CD4-positive, alpha-beta T cell (primary cell): ENCODE results near the gene DMRT3. TPM values are rescaled to one million over a fixed set of nuclear protein-coding genes. Genes with fewer than 3 reads are reported as not detected.
A peak's percentile ranks its signal among the peaks of the same experiment; 100 is the strongest.

Source experiments
- ATAC-seq: fragments of 200-7000 bp; cut with Tn5 transposase; one replicate; pipeline ENCODE4 v1.10.0; 2022; ENCODE audit warnings: mild to moderate bottlenecking; ENCODE audit not compliant: poor library complexity
- CTCF ChIA-PET: fragments of 350-600 bp; sonication (Branson Sonifier 250); formaldehyde crosslinking; loops from one replicate; lab custom pipeline; 2021; ENCODE audit warnings: antibody characterized with exemption, inconsistent platforms; lab: Charles Lee
- POLR2A ChIA-PET: fragments of 350-600 bp; sonication (Branson Sonifier 250); formaldehyde crosslinking; loops from one replicate; lab custom pipeline; 2021; ENCODE audit warnings: antibody characterized with exemption, inconsistent platforms; lab: Charles Lee
- DNase-seq, 14 experiments: peaks; one replicate each; pipeline ENCODE4 v3.0.0-alpha.2; 2013 to 2020; ENCODE audit warnings: mixed read lengths in 2 of 14
- H3K27ac ChIP-seq, 2 donors: one replicate each; pipeline versions ENCODE4 v1.5.1 to v1.7.0; 2013; ENCODE audit warnings: low read length in 2 of 2, low read depth in 1 of 2, mild to moderate bottlenecking in 1 of 2
- H3K27me3 ChIP-seq, 2 experiments: 1 replicate in 1 of 2; 2 replicates in 1 of 2; pipeline versions ENCODE4 v1.6.1 to v1.7.0; 2013; ENCODE audit warnings: low read length in 2 of 2, control low read depth in 1 of 2, mild to moderate bottlenecking in 1 of 2, moderate library complexity in 1 of 2; ENCODE audit not compliant: insufficient read depth in 2 of 2, control insufficient read depth in 1 of 2
- H3K36me3 ChIP-seq: one replicate; pipeline ENCODE4 v1.6.1; 2013; ENCODE audit warnings: low read length, control low read depth; ENCODE audit not compliant: insufficient read depth
- H3K4me1 ChIP-seq: one replicate; pipeline ENCODE4 v1.6.1; 2013; ENCODE audit warnings: low read length, control low read depth; ENCODE audit not compliant: insufficient read depth
- H3K4me3 ChIP-seq: one replicate; pipeline ENCODE4 v1.5.1; 2013; ENCODE audit warnings: mild to moderate bottlenecking, low read length, moderate library complexity
- H3K9me3 ChIP-seq, 2 experiments: 1 replicate in 1 of 2; 2 replicates in 1 of 2; pipeline versions ENCODE4 v1.6.1 to v1.7.0; 2013; ENCODE audit warnings: low read length in 2 of 2, mild to moderate bottlenecking in 2 of 2, control low read depth in 1 of 2, moderate library complexity in 1 of 2; ENCODE audit not compliant: control insufficient read depth in 1 of 2, insufficient read depth in 1 of 2
- H3K27ac Mint-ChIP-seq: one replicate; pipeline ENCODE4 v1.8.0; 2020; ENCODE audit warnings: mixed read lengths
- H3K27me3 Mint-ChIP-seq: one replicate; pipeline ENCODE4 v1.8.0; 2021; ENCODE audit warnings: mixed read lengths
- H3K36me3 Mint-ChIP-seq: one replicate; pipeline ENCODE4 v1.8.0; 2021; ENCODE audit warnings: low read depth, mixed read lengths
- H3K4me1 Mint-ChIP-seq: one replicate; pipeline ENCODE4 v1.8.0; 2021; ENCODE audit warnings: low read depth, mixed read lengths
- H3K4me3 Mint-ChIP-seq: one replicate; pipeline ENCODE4 v1.8.0; 2020; ENCODE audit warnings: mild to moderate bottlenecking, mixed read lengths
- H3K9me3 Mint-ChIP-seq: one replicate; pipeline ENCODE4 v1.8.0; 2020; ENCODE audit warnings: mixed read lengths
- CTCF ChIP-seq: fragments of 200-600 bp; IDR thresholded peaks from one replicate; pipeline ENCODE4 v1.8.0; 2022; ENCODE audit warnings: antibody characterized with exemption, mild to moderate bottlenecking
- intact Hi-C, 2 experiments: fragments of 100-400 bp; cut with DNase I in 1 of 2; cut with micrococcal nuclease in 1 of 2; formaldehyde crosslinking; loops; one replicate each; pipeline versions ENCODE4 v1.15.1 to v1.9.0; 2023 to 2025; cut with DNase I, micrococcal nuclease
- total RNA-seq, 174 experiments: library from RNA in 2 of 174; stranded (reverse) in 2 of 174; gene quantifications; one replicate each; pipeline ENCODE4 v1.2.3 and lab custom pipeline; 2021 to 2026

The DMRT3 gene
- total RNA-seq, 2 experiments from 2014 or later: not detected

DNA sequence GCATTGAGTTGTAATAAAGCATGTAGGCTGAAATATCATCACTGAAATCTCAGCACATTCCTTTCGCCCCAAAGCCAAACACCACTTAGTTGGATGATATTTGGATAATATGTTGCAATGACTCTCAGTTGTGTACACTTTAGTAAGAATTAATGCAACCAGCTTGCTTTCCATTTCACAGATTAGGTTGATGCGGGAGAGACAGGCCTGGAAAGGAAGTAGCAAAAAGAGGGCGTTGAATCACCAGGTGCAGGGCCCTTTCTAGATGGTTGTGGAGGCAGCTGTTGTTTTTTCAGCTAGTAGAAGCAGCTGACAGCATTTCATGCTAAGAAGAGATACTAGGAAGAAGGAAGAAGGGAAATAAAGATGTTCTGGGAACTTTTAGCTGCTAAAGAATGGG is 30.9 kb downstream of the DMRT3 start:
- Mint-ChIP-seq H3K36me3 (no peaks in the 10 kb centered on the region), H3K9me3 (no peaks in the 10 kb centered on the region), H3K4me1 (no peaks in the 10 kb centered on the region), H3K27ac (no peak overlapping the region), H3K27me3 (peaks cover 58% of the 10 kb centered on the region), H3K4me3 (no peak overlapping the region)
- Histone ChIP-seq H3K4me3 (no peak overlapping the region), H3K4me1 (peaks cover 4% of the 10 kb centered on the region), H3K27ac (no peak overlapping the region), H3K9me3 (no peaks in the 10 kb centered on the region), H3K36me3 (no peaks in the 10 kb centered on the region), H3K27me3 (peaks cover 4 to 11% of the 10 kb centered on the region in 2 experiments)
- POLR2A ChIA-PET: no interaction called here
- no peak for ATAC-seq
- intact Hi-C loops: no loop called here
- CTCF ChIA-PET: no interaction called here
- TF ChIP-seq CTCF: no peak
- no peak for DNase-seq

GRCh38 chr9:1008216-1008615 is 31.8 kb downstream of the DMRT3 start:
- no peak for TF ChIP-seq CTCF
- Histone ChIP-seq H3K4me1 (peaks cover 4% of the 10 kb centered on the region), H3K27me3 (peaks cover 4 to 11% of the 10 kb centered on the region in 2 experiments), H3K4me3 (no peak overlapping the region), H3K36me3 (no peaks in the 10 kb centered on the region), H3K9me3 (no peaks in the 10 kb centered on the region), H3K27ac (no peak overlapping the region)
- H3K36me3 Mint-ChIP-seq: no peaks in the 10 kb centered on the region
- no peak overlapping the region for H3K4me3 Mint-ChIP-seq
- ATAC-seq: no peak
- H3K27ac Mint-ChIP-seq: no peak overlapping the region
- no peaks in the 10 kb centered on the region for H3K4me1 Mint-ChIP-seq
- intact Hi-C loops: loop anchor here (2.0 kb wide), 2 partner anchors 113 to 393 kb away; no protein-coding TSS in a partner anchor
- no peaks in the 10 kb centered on the region for H3K9me3 Mint-ChIP-seq
- no peak for DNase-seq
- ChIA-PET CTCF (no interaction called here), POLR2A (no interaction called here)
- peaks cover 63% of the 10 kb centered on the region for H3K27me3 Mint-ChIP-seq

GRCh38 chr9:1009101-1009707 is 32.7 kb downstream of the DMRT3 start:
- H3K4me3 ChIP-seq: no peak overlapping the region
- H3K27me3 Mint-ChIP-seq: peaks cover 65% of the 10 kb centered on the region
- no peak overlapping the region for H3K27ac Mint-ChIP-seq
- peaks cover 4 to 11% of the 10 kb centered on the region in 2 experiments for H3K27me3 ChIP-seq
- H3K9me3 Mint-ChIP-seq: no peaks in the 10 kb centered on the region
- H3K36me3 Mint-ChIP-seq: no peaks in the 10 kb centered on the region
- DNase-seq (peak; percentile 30 to 82 (median 65)), ATAC-seq (peak; percentile 73)
- H3K4me3 Mint-ChIP-seq: no peak overlapping the region
- peak; percentile 66 for TF ChIP-seq CTCF
- CTCF ChIA-PET: interaction anchor here (0.6 kb wide), 1 partner anchor 113 kb away, joined by 3 read pairs; no protein-coding TSS in a partner anchor
- H3K36me3 ChIP-seq: no peaks in the 10 kb centered on the region
- H3K27ac ChIP-seq: no peak overlapping the region
- intact Hi-C loops: loop anchor here (2.0 kb wide), 2 partner anchors 114 to 394 kb away; no protein-coding TSS in a partner anchor
- POLR2A ChIA-PET: interaction anchor here (0.6 kb wide), 1 partner anchor 835 kb away, joined by 3 read pairs; no protein-coding TSS in a partner anchor
- no peaks in the 10 kb centered on the region for H3K9me3 ChIP-seq
- H3K4me1 Mint-ChIP-seq: no peaks in the 10 kb centered on the region
- H3K4me1 ChIP-seq: peaks cover 4% of the 10 kb centered on the region
